Measurements from ENCODE around the gene KCNH5.

DNA sequence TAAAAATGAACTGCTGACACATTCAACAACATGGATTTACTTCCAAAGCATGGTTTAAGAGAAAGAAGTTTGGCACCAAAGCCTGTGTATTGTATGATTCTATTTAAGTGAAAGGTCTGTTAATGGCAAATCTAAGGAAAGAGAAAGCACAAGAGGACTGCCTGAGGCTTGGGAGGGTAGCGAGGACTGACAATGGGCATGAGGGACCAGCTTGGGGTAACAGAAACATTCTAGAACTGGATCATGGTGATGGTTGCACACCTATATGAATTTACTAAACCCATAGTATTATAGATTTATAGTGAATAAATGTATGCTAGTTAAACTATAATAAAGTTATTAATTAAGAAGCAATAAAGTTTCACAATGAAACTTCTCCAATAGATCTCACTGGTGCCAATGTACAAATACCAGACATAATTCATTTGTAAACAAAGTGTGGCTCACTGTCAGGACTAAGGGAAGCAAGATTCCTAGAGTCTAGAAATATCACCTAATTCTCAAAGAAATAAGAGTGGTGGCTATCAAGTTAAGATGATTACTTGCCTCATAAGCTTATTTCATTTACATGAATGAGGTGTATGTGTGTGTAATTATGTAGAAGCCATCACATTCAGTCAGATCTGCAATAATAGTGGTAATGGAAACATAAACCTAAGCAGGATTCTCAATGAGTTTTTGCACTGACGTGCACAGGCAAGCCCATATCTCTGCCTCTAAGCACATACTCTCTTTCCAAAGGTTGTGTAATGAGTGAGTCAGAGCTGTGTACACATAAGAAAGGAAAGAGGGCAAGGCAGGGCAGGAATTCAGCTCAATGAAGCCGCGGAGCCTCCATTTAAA lies 353.4 kb downstream of the KCNH5 start:
- TF ChIP-seq NFRKB (IDR thresholded peaks at IDR 0.05) (no peak), FOXM1 (IDR thresholded peaks at IDR 0.05; ENCODE audit: borderline replicate concordance) (no peak), ELF4 (IDR thresholded peaks at IDR 0.05) (no peak), FOXA1 (IDR thresholded peaks at IDR 0.05) (no peak), BHLHE40 (IDR thresholded peaks at IDR 0.05; ENCODE audit: borderline replicate concordance) (no peak), SUZ12 (IDR thresholded peaks at IDR 0.05) (no peak), HDGF (IDR thresholded peaks at IDR 0.05; ENCODE audit: borderline replicate concordance) (no peak), SP1 (IDR thresholded peaks at IDR 0.05) (no peak), PKNOX1 (IDR thresholded peaks at IDR 0.05) (no peak), FOXK2 (IDR thresholded peaks at IDR 0.05) (no peak), TARDBP (IDR thresholded peaks at IDR 0.05) (no peak), CTBP1 (IDR thresholded peaks at IDR 0.05; ENCODE audit: borderline replicate concordance) (no peak)

All from HEK293T (cell line).